SH-SY5Y (cell line): Measurements from ENCODE around the gene CTNND2.

ENCODE experiments used
- GATA2 ChIP-seq: IDR thresholded peaks from 2 replicates; pipeline ENCODE4 v1.6.1; 2011; ENCODE audit warnings: mild to moderate bottlenecking, low read depth, low read length
- GATA3 ChIP-seq: IDR thresholded peaks from 2 replicates; pipeline ENCODE4 v1.6.1; 2011; ENCODE audit warnings: low read depth, mild to moderate bottlenecking, low read length, moderate library complexity

DNA sequence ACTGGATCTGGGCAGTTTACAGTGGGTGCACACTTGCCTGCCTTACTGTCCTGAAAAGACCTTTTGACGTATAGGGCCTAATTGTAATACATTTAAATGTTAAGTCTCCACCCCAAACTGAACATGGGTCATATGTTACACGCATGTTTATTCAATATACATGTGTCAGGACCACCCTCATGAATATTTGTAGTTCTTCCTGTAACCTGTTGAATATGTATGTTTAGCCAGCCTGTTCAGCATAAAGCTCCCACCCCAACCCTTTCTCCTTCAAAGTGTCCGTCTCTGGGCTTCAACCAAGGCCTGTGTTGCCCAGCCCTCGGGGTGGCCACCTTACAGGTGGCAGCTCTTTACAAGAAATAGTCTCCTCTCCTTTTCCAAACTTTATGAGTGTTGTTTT, 962.3 kb downstream of the CTNND2 start:
- TF ChIP-seq GATA2 (no peak), GATA3 (no peak)
